ENCODE results near the gene BARX1.

The BARX1 gene

GRCh38 chr9:93905473-93906133 lies 49.6 kb downstream of the BARX1 start:
- Histone ChIP-seq H3K9me3 (ENCODE audit: insufficient read depth, low read length) (no peaks in the 10 kb centered on the region), H3K4me3 (ENCODE audit: low read length) (no peak overlapping the region), H3K27me3 (ENCODE audit: low read depth, low read length) (peaks cover 2% of the 10 kb centered on the region; the same call in 1 of the 2 replicates), H3K4me2 (ENCODE audit: low read length) (no peak overlapping the region), H3K36me3 (replicated peaks; ENCODE audit: low read depth, low read length) (no peaks in the 10 kb centered on the region), H3K79me2 (ENCODE audit: low read length) (no peaks in the 10 kb centered on the region), H3K27ac (ENCODE audit: low read length) (no peak overlapping the region), H3K4me1 (ENCODE audit: low read length) (peaks cover 10% of the 10 kb centered on the region; the same call in 1 of the 2 replicates), H4K20me1 (ENCODE audit: insufficient read depth, low read length) (no peaks in the 10 kb centered on the region), H3K9ac (ENCODE audit: low read length) (no peak overlapping the region), H2AFZ (ENCODE audit: low read depth, low read length) (no peak overlapping the region)
- TF ChIP-seq EZH2phosphoT487 (IDR thresholded peaks at IDR 0.05; ENCODE audit: low read depth) (no peak), CTCF (IDR thresholded peaks at IDR 0.05; ENCODE audit: low read depth, low read length) (no peak)

DNA sequence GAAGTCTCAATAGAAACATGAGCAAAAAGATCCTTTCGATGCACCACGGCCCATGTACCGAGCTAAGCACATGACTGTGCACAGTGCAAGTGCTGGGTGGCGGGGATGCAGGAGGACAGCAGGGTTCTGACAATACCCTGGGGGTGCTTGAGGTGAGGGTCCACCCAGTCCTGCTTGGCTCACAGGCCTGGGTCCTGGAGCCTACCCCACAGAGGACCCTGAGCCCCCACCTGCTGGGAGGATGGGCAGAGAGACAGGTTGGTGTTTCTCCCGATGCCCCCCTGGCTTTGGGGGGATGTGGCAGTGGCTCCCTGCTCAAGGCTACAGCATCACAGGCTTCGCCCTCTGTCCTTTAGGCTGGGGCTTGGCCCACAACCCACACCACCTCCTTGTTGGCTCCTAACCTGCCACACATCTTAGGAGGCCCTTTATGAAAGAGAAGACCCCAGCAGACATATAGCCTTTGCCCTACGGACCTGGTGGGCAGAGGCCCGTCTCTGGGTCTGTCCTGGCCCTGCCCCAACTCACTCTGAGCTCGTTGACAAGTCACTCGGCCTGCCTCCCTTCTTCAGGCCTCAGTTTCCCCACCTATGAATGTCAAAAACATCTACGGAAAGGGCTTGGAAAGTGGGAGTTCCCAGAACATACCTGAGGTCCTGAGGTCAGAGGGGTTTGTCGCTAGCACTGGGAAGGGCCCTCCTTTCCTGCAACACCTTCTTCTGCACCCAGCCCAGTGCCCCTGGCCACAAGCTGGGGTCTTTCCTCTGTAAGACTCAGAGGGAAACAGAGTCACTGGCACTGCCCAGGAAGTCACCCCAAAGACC lies 50.3 kb downstream of the BARX1 start:
- no peaks in the 10 kb centered on the region for H3K36me3 ChIP-seq (replicated peaks; ENCODE audit: low read depth, low read length)
- no peak overlapping the region for H3K27ac ChIP-seq (ENCODE audit: low read length)
- H3K4me1 ChIP-seq (ENCODE audit: low read length): peaks cover 10% of the 10 kb centered on the region; the same call in 1 of the 2 replicates
- H3K27me3 ChIP-seq (ENCODE audit: low read depth, low read length): peaks cover 2% of the 10 kb centered on the region; the same call in 1 of the 2 replicates
- no peak overlapping the region for H3K4me2 ChIP-seq (ENCODE audit: low read length)
- no peak for TF ChIP-seq EZH2phosphoT487 (IDR thresholded peaks at IDR 0.05; ENCODE audit: low read depth)
- no peak for TF ChIP-seq CTCF (IDR thresholded peaks at IDR 0.05; ENCODE audit: low read depth, low read length)
- H3K9ac ChIP-seq (ENCODE audit: low read length): no peak overlapping the region
- H3K79me2 ChIP-seq (ENCODE audit: low read length): no peaks in the 10 kb centered on the region
- H4K20me1 ChIP-seq (ENCODE audit: insufficient read depth, low read length): no peaks in the 10 kb centered on the region
- no peaks in the 10 kb centered on the region for H3K9me3 ChIP-seq (ENCODE audit: insufficient read depth, low read length)
- H2AFZ ChIP-seq (ENCODE audit: low read depth, low read length): no peak overlapping the region
- H3K4me3 ChIP-seq (ENCODE audit: low read length): no peak overlapping the region

- Histone ChIP-seq H3K27me3 (ENCODE audit: low read depth, low read length) (peaks cover 2% of the 10 kb centered on the region; the same call in 1 of the 2 replicates), H3K9ac (ENCODE audit: low read length) (no peak overlapping the region), H3K36me3 (replicated peaks; ENCODE audit: low read depth, low read length) (no peaks in the 10 kb centered on the region), H3K4me1 (ENCODE audit: low read length) (peaks cover 6% of the 10 kb centered on the region; the same call in 1 of the 2 replicates), H3K4me2 (ENCODE audit: low read length) (no peak overlapping the region), H3K9me3 (ENCODE audit: insufficient read depth, low read length) (no peaks in the 10 kb centered on the region), H3K4me3 (ENCODE audit: low read length) (no peak overlapping the region), H2AFZ (ENCODE audit: low read depth, low read length) (no peak overlapping the region), H3K79me2 (ENCODE audit: low read length) (no peaks in the 10 kb centered on the region), H4K20me1 (ENCODE audit: insufficient read depth, low read length) (no peaks in the 10 kb centered on the region), H3K27ac (ENCODE audit: low read length) (no peak overlapping the region)
- TF ChIP-seq CTCF (IDR thresholded peaks at IDR 0.05; ENCODE audit: low read depth, low read length) (no peak), EZH2phosphoT487 (IDR thresholded peaks at IDR 0.05; ENCODE audit: low read depth) (no peak)
Observed at GRCh38 chr9:93903886-93904648, 51.1 kb downstream of the BARX1 start.

All from OCI-LY3 (cell line).